OCI-LY3 (cell line): ENCODE results near the gene TCAF1.

Source experiments
- EZH2phosphoT487 ChIP-seq: fragments of 200-600 bp; shearing (Covaris generic); IDR thresholded peaks from 2 replicates; pipeline ENCODE4 v1.6.1; 2018; ENCODE audit warnings: antibody characterized with exemption, mixed run types, low read depth
- TF ChIP-seq, protein P1 (sequence below): fragments of 200-600, 300-600 bp; sonication (generic); IDR thresholded peaks from 2 replicates; pipeline ENCODE4 v1.5.1; 2014; ENCODE audit warnings: antibody characterized with exemption, low read length, low read depth

DNA sequence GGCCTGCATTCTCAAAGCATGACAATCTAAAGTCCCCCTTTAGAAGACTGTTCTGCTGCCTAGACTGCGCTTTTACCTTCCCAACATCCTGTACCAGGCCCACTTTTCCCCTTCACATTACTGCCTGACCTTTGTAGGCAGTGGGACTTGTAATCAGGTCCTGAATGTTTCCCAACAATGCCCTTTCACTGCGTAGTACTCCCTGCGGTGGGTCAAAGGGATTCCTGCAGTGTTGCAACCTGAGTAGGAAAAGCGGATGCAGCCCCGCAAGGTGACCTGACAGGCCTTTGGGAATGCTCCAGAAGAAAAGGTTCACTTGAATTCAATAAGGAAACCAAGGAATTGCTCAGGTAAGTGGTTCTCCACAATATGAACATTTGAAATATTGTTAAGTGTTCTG, 4.9 kb upstream of the TCAF1 start:
- TF ChIP-seq, protein P1, sequence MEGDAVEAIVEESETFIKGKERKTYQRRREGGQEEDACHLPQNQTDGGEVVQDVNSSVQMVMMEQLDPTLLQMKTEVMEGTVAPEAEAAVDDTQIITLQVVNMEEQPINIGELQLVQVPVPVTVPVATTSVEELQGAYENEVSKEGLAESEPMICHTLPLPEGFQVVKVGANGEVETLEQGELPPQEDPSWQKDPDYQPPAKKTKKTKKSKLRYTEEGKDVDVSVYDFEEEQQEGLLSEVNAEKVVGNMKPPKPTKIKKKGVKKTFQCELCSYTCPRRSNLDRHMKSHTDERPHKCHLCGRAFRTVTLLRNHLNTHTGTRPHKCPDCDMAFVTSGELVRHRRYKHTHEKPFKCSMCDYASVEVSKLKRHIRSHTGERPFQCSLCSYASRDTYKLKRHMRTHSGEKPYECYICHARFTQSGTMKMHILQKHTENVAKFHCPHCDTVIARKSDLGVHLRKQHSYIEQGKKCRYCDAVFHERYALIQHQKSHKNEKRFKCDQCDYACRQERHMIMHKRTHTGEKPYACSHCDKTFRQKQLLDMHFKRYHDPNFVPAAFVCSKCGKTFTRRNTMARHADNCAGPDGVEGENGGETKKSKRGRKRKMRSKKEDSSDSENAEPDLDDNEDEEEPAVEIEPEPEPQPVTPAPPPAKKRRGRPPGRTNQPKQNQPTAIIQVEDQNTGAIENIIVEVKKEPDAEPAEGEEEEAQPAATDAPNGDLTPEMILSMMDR: no peak
- no peak for TF ChIP-seq EZH2phosphoT487
